Measurements from ENCODE around the gene RGS5. TPM values are rescaled to one million over a fixed set of nuclear protein-coding genes. Genes with fewer than 3 reads are reported as not detected.

The RGS5 gene
- total and polyA plus RNA-seq, 5 donors from 2014 or later, result 1.8 to 4.1 (median 2.4) TPM

DNA sequence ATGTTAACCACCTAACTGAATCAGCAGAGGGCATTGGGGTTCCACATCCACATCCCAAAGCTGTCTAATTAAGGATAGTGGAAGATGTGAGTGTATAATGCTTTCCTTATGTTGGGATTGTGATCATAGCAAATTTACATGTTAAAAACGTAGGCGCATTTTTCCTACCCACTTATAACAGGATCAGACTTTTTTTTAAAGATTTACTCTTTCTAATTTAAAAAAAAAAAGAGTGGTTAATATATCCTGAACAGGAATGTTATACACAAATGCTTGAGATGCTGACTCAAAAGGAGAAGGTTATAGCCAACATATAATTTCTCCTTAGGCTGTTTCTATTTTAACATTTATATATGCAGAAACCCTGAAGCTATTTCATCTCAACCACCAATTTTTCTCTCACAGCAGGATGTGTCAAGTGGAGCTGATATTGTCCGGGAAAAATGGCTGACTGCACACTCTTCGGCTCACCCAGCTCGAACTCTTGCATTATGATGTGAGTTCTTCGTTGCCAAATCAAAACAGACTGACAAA lies 40.3 kb downstream of the RGS5 start:
- no peak for ATAC-seq (ENCODE audit: low read depth in 2 of 2)
- Histone ChIP-seq H3K27ac (ENCODE audit: insufficient read depth, low read length, poor library complexity, severe bottlenecking) (no peak overlapping the region), H3K9me3 (ENCODE audit: control insufficient read depth in 2 of 2, low read length in 2 of 2) (no peaks in the 10 kb centered on the region), H3K4me3 (ENCODE audit: low read depth, low read length) (no peak overlapping the region), H3K4me1 (ENCODE audit: control insufficient read depth, insufficient read depth, low read length, poor library complexity, severe bottlenecking) (no peaks in the 10 kb centered on the region), H3K27me3 (ENCODE audit: control insufficient read depth, insufficient read depth, low read length) (no peaks in the 10 kb centered on the region), H3K36me3 (ENCODE audit: control insufficient read depth, insufficient read depth, low read length) (no peaks in the 10 kb centered on the region)
- Mint-ChIP-seq H3K27ac (no peak overlapping the region), H3K9me3 (peaks cover 0 to 7% (median 2%) of the 10 kb centered on the region in 7 donors), H3K36me3 (peaks cover 14% of the 10 kb centered on the region), H3K4me3 (no peak overlapping the region), H3K4me1 (no peaks in the 10 kb centered on the region), H3K27me3 (peaks cover 4% of the 10 kb centered on the region)
- no peak for DNase-seq

GRCh38 chr1:163161841-163162240 lies 40.9 kb downstream of the RGS5 start:
- Histone ChIP-seq H3K36me3 (ENCODE audit: control insufficient read depth, insufficient read depth, low read length) (no peaks in the 10 kb centered on the region), H3K27ac (ENCODE audit: insufficient read depth, low read length, poor library complexity, severe bottlenecking) (no peak overlapping the region), H3K4me3 (ENCODE audit: low read depth, low read length) (no peak overlapping the region), H3K27me3 (ENCODE audit: control insufficient read depth, insufficient read depth, low read length) (no peaks in the 10 kb centered on the region), H3K4me1 (ENCODE audit: control insufficient read depth, insufficient read depth, low read length, poor library complexity, severe bottlenecking) (no peaks in the 10 kb centered on the region), H3K9me3 (ENCODE audit: control insufficient read depth in 2 of 2, low read length in 2 of 2) (no peaks in the 10 kb centered on the region)
- Mint-ChIP-seq H3K4me1 (no peaks in the 10 kb centered on the region), H3K36me3 (peaks cover 14% of the 10 kb centered on the region), H3K27ac (no peak overlapping the region), H3K27me3 (peaks cover 4% of the 10 kb centered on the region), H3K9me3 (peaks cover 0 to 7% (median 2%) of the 10 kb centered on the region in 7 donors), H3K4me3 (no peak overlapping the region)
- no peak for DNase-seq
- ATAC-seq (ENCODE audit: low read depth in 2 of 2), result no peak

DNA sequence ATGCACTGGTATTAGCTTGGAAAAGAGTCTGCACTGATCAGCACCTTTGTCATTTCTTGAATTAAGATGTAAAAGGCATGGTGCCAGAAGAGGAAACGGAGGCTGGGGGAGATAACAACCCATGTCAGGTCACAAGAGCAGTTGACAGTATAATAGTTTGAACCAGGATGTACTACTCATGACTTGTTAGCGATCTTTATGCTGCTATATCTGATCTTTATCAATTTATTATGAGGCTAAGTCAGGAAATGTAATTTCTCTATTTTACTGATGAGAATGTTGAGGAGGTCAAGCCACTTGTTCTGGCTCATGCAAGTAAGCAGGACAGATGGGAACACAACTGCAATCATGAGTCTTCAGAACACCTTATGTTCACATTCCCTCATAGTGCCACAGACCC lies 41.4 kb downstream of the RGS5 start:
- H3K9me3 ChIP-seq (ENCODE audit: control insufficient read depth in 2 of 2, low read length in 2 of 2), result no peaks in the 10 kb centered on the region
- H3K27ac Mint-ChIP-seq, result no peak overlapping the region
- no peak for ATAC-seq (ENCODE audit: low read depth in 2 of 2)

GRCh38 chr1:163155606-163156005 lies 47.1 kb downstream of the RGS5 start:
- Mint-ChIP-seq H3K9me3 (peaks cover 0 to 7% (median 2%) of the 10 kb centered on the region in 7 donors), H3K4me3 (no peak overlapping the region), H3K27me3 (no peaks in the 10 kb centered on the region), H3K4me1 (no peaks in the 10 kb centered on the region), H3K27ac (no peak overlapping the region), H3K36me3 (peaks cover 16% of the 10 kb centered on the region)
- no peaks in the 10 kb centered on the region for H3K4me1 ChIP-seq (ENCODE audit: control insufficient read depth, insufficient read depth, low read length, poor library complexity, severe bottlenecking)
- ATAC-seq (ENCODE audit: low read depth in 2 of 2) (no peak), DNase-seq (no peak)
- no peak overlapping the region for H3K4me3 ChIP-seq (ENCODE audit: low read depth, low read length)
- no peak overlapping the region for H3K27ac ChIP-seq (ENCODE audit: insufficient read depth, low read length, poor library complexity, severe bottlenecking)
- no peaks in the 10 kb centered on the region for H3K36me3 ChIP-seq (ENCODE audit: control insufficient read depth, insufficient read depth, low read length)
- no peaks in the 10 kb centered on the region for H3K27me3 ChIP-seq (ENCODE audit: control insufficient read depth, insufficient read depth, low read length)
- no peaks in the 10 kb centered on the region for H3K9me3 ChIP-seq (ENCODE audit: control insufficient read depth in 2 of 2, low read length in 2 of 2)

More for the DNA sequence above, 41.4 kb downstream of the RGS5 start:
- H3K36me3 Mint-ChIP-seq, result peaks cover 14% of the 10 kb centered on the region
- no peaks in the 10 kb centered on the region for H3K4me1 Mint-ChIP-seq
- Histone ChIP-seq H3K4me3 (ENCODE audit: low read depth, low read length) (no peak overlapping the region), H3K36me3 (ENCODE audit: control insufficient read depth, insufficient read depth, low read length) (no peaks in the 10 kb centered on the region), H3K27ac (ENCODE audit: insufficient read depth, low read length, poor library complexity, severe bottlenecking) (no peak overlapping the region), H3K27me3 (ENCODE audit: control insufficient read depth, insufficient read depth, low read length) (no peaks in the 10 kb centered on the region), H3K4me1 (ENCODE audit: control insufficient read depth, insufficient read depth, low read length, poor library complexity, severe bottlenecking) (no peaks in the 10 kb centered on the region)
- DNase-seq, result no peak
- H3K9me3 Mint-ChIP-seq, result peaks cover 0 to 7% (median 1%) of the 10 kb centered on the region in 7 donors
- H3K27me3 Mint-ChIP-seq, result peaks cover 4% of the 10 kb centered on the region
- H3K4me3 Mint-ChIP-seq, result no peak overlapping the region

DNA sequence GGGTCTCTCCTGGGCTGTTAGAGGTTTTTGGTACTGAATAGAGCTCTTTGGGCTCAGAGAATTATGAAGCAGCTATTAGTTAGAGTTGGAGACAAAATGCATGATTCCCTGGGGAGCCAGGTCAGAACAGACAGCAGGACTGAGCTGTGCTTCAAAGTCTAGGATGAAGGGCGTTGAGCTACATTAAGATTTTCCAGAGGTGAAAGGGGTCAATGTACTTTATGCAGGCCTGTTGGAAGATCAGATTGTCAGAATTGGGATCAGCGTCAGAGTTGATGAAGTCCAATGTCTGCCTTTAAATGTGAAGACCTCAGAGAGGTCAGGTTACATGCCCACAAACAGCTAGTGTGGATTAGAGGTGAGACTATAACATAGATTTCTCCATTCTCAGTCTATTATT lies 53.8 kb downstream of the RGS5 start:
- Mint-ChIP-seq H3K27me3 (no peaks in the 10 kb centered on the region), H3K9me3 (no peaks in the 10 kb centered on the region), H3K36me3 (peaks cover 17% of the 10 kb centered on the region), H3K27ac (no peak overlapping the region), H3K4me1 (no peaks in the 10 kb centered on the region), H3K4me3 (no peak overlapping the region)
- Histone ChIP-seq H3K36me3 (ENCODE audit: control insufficient read depth, insufficient read depth, low read length) (no peaks in the 10 kb centered on the region), H3K9me3 (ENCODE audit: control insufficient read depth in 2 of 2, low read length in 2 of 2) (no peaks in the 10 kb centered on the region), H3K4me1 (ENCODE audit: control insufficient read depth, insufficient read depth, low read length, poor library complexity, severe bottlenecking) (no peaks in the 10 kb centered on the region), H3K27ac (ENCODE audit: insufficient read depth, low read length, poor library complexity, severe bottlenecking) (no peak overlapping the region), H3K27me3 (ENCODE audit: control insufficient read depth, insufficient read depth, low read length) (no peaks in the 10 kb centered on the region), H3K4me3 (ENCODE audit: low read depth, low read length) (no peak overlapping the region)
- DNase-seq (no peak), ATAC-seq (ENCODE audit: low read depth in 2 of 2) (no peak)

- DNase-seq, result no peak
- Histone ChIP-seq H3K4me3 (ENCODE audit: low read depth, low read length) (no peak overlapping the region), H3K4me1 (ENCODE audit: control insufficient read depth, insufficient read depth, low read length, poor library complexity, severe bottlenecking) (no peaks in the 10 kb centered on the region), H3K9me3 (ENCODE audit: control insufficient read depth in 2 of 2, low read length in 2 of 2) (no peaks in the 10 kb centered on the region), H3K36me3 (ENCODE audit: control insufficient read depth, insufficient read depth, low read length) (no peaks in the 10 kb centered on the region), H3K27ac (ENCODE audit: insufficient read depth, low read length, poor library complexity, severe bottlenecking) (no peak overlapping the region), H3K27me3 (ENCODE audit: control insufficient read depth, insufficient read depth, low read length) (no peaks in the 10 kb centered on the region)
- no peak for ATAC-seq (ENCODE audit: low read depth in 2 of 2)
- H3K36me3 Mint-ChIP-seq, result peaks cover 17% of the 10 kb centered on the region
- no peak overlapping the region for H3K4me3 Mint-ChIP-seq
- H3K27me3 Mint-ChIP-seq, result no peaks in the 10 kb centered on the region
- H3K4me1 Mint-ChIP-seq, result no peaks in the 10 kb centered on the region
- no peaks in the 10 kb centered on the region for H3K9me3 Mint-ChIP-seq
- no peak overlapping the region for H3K27ac Mint-ChIP-seq
Observed at GRCh38 chr1:163147019-163147418, 55.7 kb downstream of the RGS5 start.

- Mint-ChIP-seq H3K27ac (no peak overlapping the region), H3K27me3 (no peaks in the 10 kb centered on the region), H3K4me1 (no peaks in the 10 kb centered on the region), H3K4me3 (no peak overlapping the region), H3K36me3 (peaks cover 6% of the 10 kb centered on the region), H3K9me3 (no peaks in the 10 kb centered on the region)
- no peak overlapping the region for H3K27ac ChIP-seq (ENCODE audit: insufficient read depth, low read length, poor library complexity, severe bottlenecking)
- ATAC-seq (ENCODE audit: low read depth in 2 of 2) (no peak), DNase-seq (no peak)
- no peaks in the 10 kb centered on the region for H3K9me3 ChIP-seq (ENCODE audit: control insufficient read depth in 2 of 2, low read length in 2 of 2)
- no peaks in the 10 kb centered on the region for H3K4me1 ChIP-seq (ENCODE audit: control insufficient read depth, insufficient read depth, low read length, poor library complexity, severe bottlenecking)
- no peaks in the 10 kb centered on the region for H3K36me3 ChIP-seq (ENCODE audit: control insufficient read depth, insufficient read depth, low read length)
- no peaks in the 10 kb centered on the region for H3K27me3 ChIP-seq (ENCODE audit: control insufficient read depth, insufficient read depth, low read length)
- H3K4me3 ChIP-seq (ENCODE audit: low read depth, low read length), result no peak overlapping the region
Observed at GRCh38 chr1:163145435-163145834, 57.3 kb downstream of the RGS5 start.

DNA sequence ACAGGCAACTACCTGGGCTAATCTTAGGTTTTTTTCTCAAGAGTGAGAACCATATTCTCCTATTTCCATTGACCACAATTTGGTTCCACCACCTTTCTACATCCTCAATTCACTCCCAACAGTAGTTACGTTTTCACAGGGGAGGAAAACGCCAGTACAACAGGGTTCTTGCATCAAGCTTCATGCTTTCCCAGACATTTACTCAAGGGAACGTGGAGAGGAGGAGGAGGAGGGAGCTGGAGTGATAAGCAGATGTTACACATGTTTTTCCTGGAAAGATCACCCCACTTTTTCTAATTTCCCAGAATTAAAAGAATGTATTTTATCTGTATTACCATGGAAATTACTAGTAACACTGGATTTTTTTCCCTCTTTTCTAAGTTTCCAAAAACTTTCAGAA lies 58.3 kb downstream of the RGS5 start:
- Mint-ChIP-seq H3K27ac (no peak overlapping the region), H3K36me3 (peaks cover 5% of the 10 kb centered on the region), H3K27me3 (no peaks in the 10 kb centered on the region), H3K9me3 (no peaks in the 10 kb centered on the region), H3K4me3 (no peak overlapping the region), H3K4me1 (no peaks in the 10 kb centered on the region)
- no peak for DNase-seq
- Histone ChIP-seq H3K36me3 (ENCODE audit: control insufficient read depth, insufficient read depth, low read length) (no peaks in the 10 kb centered on the region), H3K27me3 (ENCODE audit: control insufficient read depth, insufficient read depth, low read length) (no peaks in the 10 kb centered on the region), H3K27ac (ENCODE audit: insufficient read depth, low read length, poor library complexity, severe bottlenecking) (no peak overlapping the region), H3K4me3 (ENCODE audit: low read depth, low read length) (no peak overlapping the region), H3K4me1 (ENCODE audit: control insufficient read depth, insufficient read depth, low read length, poor library complexity, severe bottlenecking) (no peaks in the 10 kb centered on the region), H3K9me3 (ENCODE audit: control insufficient read depth in 2 of 2, low read length in 2 of 2) (no peaks in the 10 kb centered on the region)
- no peak for ATAC-seq (ENCODE audit: low read depth in 2 of 2)
